HCT116 (cell line): ENCODE results near the gene LRRC75A. TPM values are rescaled to one million over a fixed set of nuclear protein-coding genes. Genes with fewer than 3 reads are reported as not detected.
A peak's percentile ranks its signal among the peaks of the same experiment; 100 is the strongest.

Experiments
- ATAC-seq: fragments of 200-7000 bp; cut with Tn5 transposase; 2 replicates; pipeline ENCODE4 v1.9.1; 2020; ENCODE audit warnings: mild to moderate bottlenecking, moderate library complexity
- BruUV-seq: library from RNA; stranded (reverse); fragments of 400-500 nt; replicated peaks from 2 replicates; lab custom pipeline; 2021; lab: Mats Ljungman, UMichigan
- CTCF ChIA-PET: fragments of 300-600 bp; sonication (Branson Sonifier 250); formaldehyde crosslinking; loops from one replicate; lab custom pipeline; 2021; ENCODE audit warnings: antibody characterized with exemption; lab: Charles Lee
- POLR2A ChIA-PET: fragments of 300-600, 350-600 bp; sonication (Branson Sonifier 250); formaldehyde crosslinking; loops from one replicate; lab custom pipeline; 2021; ENCODE audit warnings: antibody characterized with exemption; lab: Charles Lee
- RAD21 ChIA-PET, 2 experiments: fragments of 300-600 bp; sonication (Branson Sonifier 250); formaldehyde crosslinking; loops; one replicate each; lab custom pipeline; 2023; ENCODE audit warnings: low total read pairs in 2 of 2; ENCODE audit not compliant: uncharacterized antibody in 2 of 2, unreplicated experiment in 2 of 2, low non-redundant PET in 1 of 2; lab: Charles Lee
- DNase-seq: peaks from one replicate; pipeline ENCODE4 v3.0.0-alpha.2; 2010; ENCODE audit warnings: low read depth, low spot score
- H2AFZ ChIP-seq: fragments of 200-600 bp; shearing (Covaris generic), sonication (generic); 2 replicates; pipeline ENCODE4 v1.6.1; 2017; ENCODE audit warnings: low read depth, mixed run types, mixed read lengths, antibody characterized with exemption, low read length; ENCODE audit not compliant: poor library complexity, severe bottlenecking
- H3K27ac ChIP-seq: 2 replicates; pipeline ENCODE4 v1.5.1; 2012; ENCODE audit warnings: low read depth, low read length
- H3K27me3 ChIP-seq: fragments of 200-600 bp; sonication (generic); 2 replicates; pipeline ENCODE4 v1.6.1; 2016; ENCODE audit warnings: mixed run types, low read length, mixed read lengths; ENCODE audit not compliant: insufficient read depth
- H3K36me3 ChIP-seq, 2 experiments: fragments of 200-500 bp in 1 of 2; fragments of 200-600 bp in 1 of 2; sonication (Bioruptor generic) in 1 of 2; sonication (generic) in 1 of 2; 2 replicates each; pipeline versions ENCODE4 v1.5.1 to v1.6.1; 2014 to 2016; ENCODE audit warnings: low read length in 2 of 2, inconsistent platforms in 1 of 2, mixed read lengths in 1 of 2, mixed run types in 1 of 2; ENCODE audit not compliant: insufficient read depth in 2 of 2, control insufficient read depth in 1 of 2
- H3K4me1 ChIP-seq, 2 experiments: fragments of 200-600 bp in 1 of 2; sonication (generic) in 1 of 2; 2 replicates each; pipeline versions ENCODE4 v1.5.1 to v1.6.1; 2012 to 2017; ENCODE audit warnings: low read length in 2 of 2, inconsistent platforms in 1 of 2, mild to moderate bottlenecking in 1 of 2, mixed read lengths in 1 of 2, mixed run types in 1 of 2, moderate library complexity in 1 of 2; ENCODE audit not compliant: insufficient read depth in 2 of 2, control insufficient read depth in 1 of 2
- H3K4me2 ChIP-seq: fragments of 200-600 bp; sonication (generic); 2 replicates; pipeline ENCODE4 v1.6.1; 2017; ENCODE audit warnings: mixed run types, low read length, mixed read lengths
- H3K4me3 ChIP-seq, 2 experiments: fragments of 200-600 bp in 1 of 2; sonication (generic) in 1 of 2; replicated peaks in 1 of 2; 2 replicates each; pipeline ENCODE4 v1.5.1; 2011 to 2016; ENCODE audit warnings: low read length in 2 of 2, control low read depth in 1 of 2, low read depth in 1 of 2, mild to moderate bottlenecking in 1 of 2, mixed read lengths in 1 of 2, mixed run types in 1 of 2
- H3K79me2 ChIP-seq: fragments of 200-600 bp; sonication (generic); 2 replicates; pipeline ENCODE4 v1.6.1; 2017; ENCODE audit warnings: mild to moderate bottlenecking, mixed run types, low read length, moderate library complexity, mixed read lengths; ENCODE audit not compliant: insufficient read depth
- H3K9ac ChIP-seq: fragments of 200-600 bp; sonication (generic); 2 replicates; pipeline ENCODE4 v1.6.1; 2016; ENCODE audit warnings: low read length, mixed read lengths
- H3K9me2 ChIP-seq: fragments of 200-600 bp; sonication (generic), shearing (Covaris generic); 2 replicates; pipeline ENCODE4 v1.6.1; 2017; ENCODE audit warnings: mixed run types, mild to moderate bottlenecking, moderate library complexity; ENCODE audit not compliant: insufficient read depth
- H3K9me3 ChIP-seq, 2 experiments: fragments of 200-500 bp in 1 of 2; fragments of 200-600 bp in 1 of 2; sonication (Bioruptor generic) in 1 of 2; sonication (generic) in 1 of 2; 2 replicates each; pipeline ENCODE4 v1.6.1; 2014 to 2017; ENCODE audit warnings: low read length in 2 of 2, mixed read lengths in 2 of 2, inconsistent platforms in 1 of 2, low read depth in 1 of 2, mild to moderate bottlenecking in 1 of 2, mixed run types in 1 of 2, moderate library complexity in 1 of 2; ENCODE audit not compliant: control insufficient read depth in 1 of 2, insufficient read depth in 1 of 2
- H4K20me1 ChIP-seq: fragments of 200-600 bp; sonication (generic), shearing (Covaris generic); 2 replicates; pipeline ENCODE4 v1.6.1; 2017; ENCODE audit warnings: mixed run types, mild to moderate bottlenecking, moderate library complexity; ENCODE audit not compliant: insufficient read depth
- CEBPB ChIP-seq: IDR thresholded peaks from 2 replicates; pipeline ENCODE4 v1.6.1; 2012; ENCODE audit warnings: low read depth
- EGR1 ChIP-seq: IDR thresholded peaks from 2 replicates; pipeline ENCODE4 v1.6.1; 2012; ENCODE audit warnings: low read depth
- EZH2 ChIP-seq: fragments of 200-600 bp; sonication (generic); IDR thresholded peaks from 2 replicates; pipeline ENCODE4 v1.6.1; 2017; ENCODE audit warnings: antibody characterized with exemption, mixed run types
- FOSL1 ChIP-seq: IDR thresholded peaks from 2 replicates; pipeline ENCODE4 v1.6.1; 2012; ENCODE audit warnings: low read depth
- JUND ChIP-seq: IDR thresholded peaks from 2 replicates; pipeline ENCODE4 v1.6.1; 2012
- RAD21 ChIP-seq: IDR thresholded peaks from 2 replicates; pipeline ENCODE4 v1.6.1; 2012; ENCODE audit warnings: low read depth, mild to moderate bottlenecking
- SP1 ChIP-seq: IDR thresholded peaks from 2 replicates; pipeline ENCODE4 v1.6.1; 2012; ENCODE audit warnings: low read depth
- TCF7L2 ChIP-seq: IDR thresholded peaks from 2 replicates; pipeline ENCODE4 v1.7.0; 2011; ENCODE audit warnings: borderline replicate concordance, inconsistent platforms; ENCODE audit not compliant: insufficient read depth, insufficient read length; ENCODE audit errors: extremely low read depth
- YY1 ChIP-seq: IDR thresholded peaks from 2 replicates; pipeline ENCODE4 v1.6.1; 2011; ENCODE audit warnings: low read length, low read depth, moderate library complexity, mild to moderate bottlenecking; ENCODE audit not compliant: insufficient replicate concordance; ENCODE audit errors: extremely low read depth
- ZNF274 ChIP-seq: fragments of 200-500 bp; sonication (Bioruptor generic); IDR thresholded peaks from 2 replicates; pipeline ENCODE4 v1.6.1; 2014; ENCODE audit warnings: mild to moderate bottlenecking, low read depth, low read length, inconsistent platforms
- intact Hi-C: fragments of 100-400 bp; cut with micrococcal nuclease; formaldehyde crosslinking; loops from 2 replicates; pipeline ENCODE4 v1.10.0; 2022
- total RNA-seq: library from RNA; stranded (reverse); gene quantifications from one replicate; pipeline ENCODE4 v1.2.1, GENCODE V29; 2021; ENCODE audit not compliant: unreplicated experiment
- TF ChIP-seq, protein P1 (sequence below): IDR thresholded peaks from 2 replicates; pipeline ENCODE4 v1.6.1; 2012; ENCODE audit warnings: low read depth
- TF ChIP-seq, protein P2 (sequence below), 3 experiments: fragments of 200-600 bp in 1 of 3; sonication (generic) in 1 of 3; IDR thresholded peaks in 2 of 3; conservative IDR thresholded peaks in 1 of 3; 2 replicates each; pipeline ENCODE4 v1.5.1; 2012 to 2017; ENCODE audit warnings: low read depth in 2 of 3, low read length in 2 of 3, antibody characterized with exemption in 1 of 3, borderline replicate concordance in 1 of 3, control low read depth in 1 of 3, mild to moderate bottlenecking in 1 of 3, mixed read lengths in 1 of 3, mixed run types in 1 of 3, moderate library complexity in 1 of 3; ENCODE audit not compliant: insufficient read depth in 1 of 3

The LRRC75A gene
- total RNA-seq, 1 experiment from 2014 or later: 2.3 TPM

DNA sequence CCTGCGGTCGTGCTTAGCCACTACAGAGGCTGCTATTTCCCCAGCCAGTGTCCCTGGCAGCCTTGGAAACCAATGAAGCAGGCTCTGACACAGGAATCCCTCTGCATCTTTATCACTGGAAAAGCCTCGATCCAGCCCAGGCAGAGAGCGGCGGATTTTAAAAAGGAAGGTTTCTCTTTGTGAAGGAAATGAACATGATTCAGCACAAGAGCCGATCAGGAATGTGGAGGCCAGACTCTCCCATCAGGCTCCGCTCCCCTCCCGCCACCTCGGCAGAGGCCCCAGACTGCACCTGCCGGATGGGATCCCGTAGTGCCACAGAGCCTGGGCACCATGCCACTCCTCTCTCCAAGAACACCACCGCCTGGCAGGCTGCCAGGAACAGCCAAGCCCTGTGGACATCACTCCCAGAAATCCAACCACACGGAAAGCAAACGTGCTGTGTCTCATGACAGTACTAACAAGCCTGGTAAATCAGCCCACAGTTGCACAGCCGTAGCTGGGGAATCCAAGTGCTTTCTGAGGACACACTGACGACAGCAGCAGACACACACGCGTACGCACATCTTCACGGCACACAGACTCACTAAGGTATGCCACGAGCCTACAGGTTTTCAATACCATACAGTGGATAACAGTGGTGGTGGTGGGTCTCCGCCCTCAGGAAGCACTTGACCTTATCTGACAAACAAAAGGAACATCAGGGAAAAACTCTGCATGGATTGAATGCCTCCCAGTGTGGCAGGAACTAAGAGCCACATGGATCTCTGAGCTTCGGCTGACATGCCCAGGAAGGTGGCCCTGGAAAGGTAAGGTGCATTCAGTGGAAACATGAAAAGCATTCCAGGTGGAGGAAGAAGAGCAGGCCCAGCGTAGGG lies 5.4 kb downstream of the LRRC75A start:
- ChIA-PET RAD21 (no interaction called here), CTCF (interaction anchor here (0.6 kb wide), 1 partner anchor 29 kb away, joined by 3 read pairs; no protein-coding TSS in a partner anchor), POLR2A (no interaction called here)
- intact Hi-C loops: no loop called here
- Histone ChIP-seq H3K9ac (no peak overlapping the region), H3K4me1 (peaks cover 21% of the 10 kb centered on the region in 2 experiments; a peak in 3 of 4 replicates), H3K79me2 (no peaks in the 10 kb centered on the region), H3K36me3 (no peaks in the 10 kb centered on the region), H2AFZ (no peak overlapping the region), H3K9me3 (no peaks in the 10 kb centered on the region), H3K4me2 (no peak overlapping the region), H4K20me1 (no peaks in the 10 kb centered on the region), H3K9me2 (no peaks in the 10 kb centered on the region), H3K4me3 (no peak overlapping the region), H3K27me3 (no peaks in the 10 kb centered on the region), H3K27ac (no peak overlapping the region)
- ATAC-seq (no peak), DNase-seq (no peak)
- no TSS peak for BruUV-seq
- TF ChIP-seq TCF7L2 (peak; percentile 19), EZH2 (no peak)

DNA sequence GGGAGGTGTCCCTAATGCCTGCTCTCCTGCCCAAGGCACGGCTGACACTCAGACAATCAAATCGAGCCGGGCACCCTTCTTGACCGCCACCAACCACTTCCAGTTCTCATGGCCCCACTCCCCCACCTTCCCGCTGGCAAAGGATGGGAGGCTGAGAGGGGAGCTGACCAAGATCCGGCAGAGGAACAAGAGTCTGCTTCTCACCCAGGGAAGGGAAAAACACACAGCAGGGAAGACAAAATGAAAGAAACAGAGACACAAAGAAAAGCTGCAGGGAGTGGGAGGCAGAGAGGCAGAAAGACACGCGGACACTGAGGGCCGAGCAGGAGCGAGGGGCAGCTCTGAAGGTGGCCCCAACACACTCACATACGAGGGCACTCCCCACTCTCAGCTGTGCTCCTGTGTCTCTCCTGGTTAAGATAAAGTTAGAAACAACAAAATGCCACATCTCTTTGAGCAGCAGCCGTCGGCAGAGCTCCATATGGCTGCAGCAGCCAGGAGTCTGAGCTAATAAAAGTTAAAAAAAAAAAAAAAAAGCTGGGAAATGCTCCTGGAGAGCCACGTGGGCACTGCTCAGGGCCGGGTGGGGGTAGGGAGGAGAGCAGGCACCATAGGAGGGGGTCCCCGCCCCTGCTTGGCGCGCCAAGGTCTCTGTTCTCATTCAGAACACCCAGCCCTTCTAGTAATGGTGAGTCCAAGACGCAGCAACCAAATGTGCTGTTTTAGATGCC lies 7.4 kb downstream of the LRRC75A start:
- H3K9ac ChIP-seq: no peak overlapping the region
- no peak for DNase-seq
- no peaks in the 10 kb centered on the region for H3K36me3 ChIP-seq
- H3K79me2 ChIP-seq: no peaks in the 10 kb centered on the region
- H3K27me3 ChIP-seq: no peaks in the 10 kb centered on the region
- no peak overlapping the region for H3K4me2 ChIP-seq
- no peak overlapping the region for H3K4me3 ChIP-seq
- intact Hi-C loops: no loop called here
- POLR2A ChIA-PET: no interaction called here
- RAD21 ChIA-PET: no interaction called here
- no TSS peak for BruUV-seq
- CTCF ChIA-PET: no interaction called here
- no peak overlapping the region for H3K27ac ChIP-seq
- no peaks in the 10 kb centered on the region for H3K9me3 ChIP-seq
- ATAC-seq: no peak
- no peaks in the 10 kb centered on the region for H3K9me2 ChIP-seq
- no peaks in the 10 kb centered on the region for H4K20me1 ChIP-seq
- peaks cover 11 to 19% of the 10 kb centered on the region in 2 experiments; a peak in 3 of 4 replicates for H3K4me1 ChIP-seq
- no peak overlapping the region for H2AFZ ChIP-seq
- TF ChIP-seq YY1: no peak
- TF ChIP-seq JUND: no peak
- TF ChIP-seq, protein P1, sequence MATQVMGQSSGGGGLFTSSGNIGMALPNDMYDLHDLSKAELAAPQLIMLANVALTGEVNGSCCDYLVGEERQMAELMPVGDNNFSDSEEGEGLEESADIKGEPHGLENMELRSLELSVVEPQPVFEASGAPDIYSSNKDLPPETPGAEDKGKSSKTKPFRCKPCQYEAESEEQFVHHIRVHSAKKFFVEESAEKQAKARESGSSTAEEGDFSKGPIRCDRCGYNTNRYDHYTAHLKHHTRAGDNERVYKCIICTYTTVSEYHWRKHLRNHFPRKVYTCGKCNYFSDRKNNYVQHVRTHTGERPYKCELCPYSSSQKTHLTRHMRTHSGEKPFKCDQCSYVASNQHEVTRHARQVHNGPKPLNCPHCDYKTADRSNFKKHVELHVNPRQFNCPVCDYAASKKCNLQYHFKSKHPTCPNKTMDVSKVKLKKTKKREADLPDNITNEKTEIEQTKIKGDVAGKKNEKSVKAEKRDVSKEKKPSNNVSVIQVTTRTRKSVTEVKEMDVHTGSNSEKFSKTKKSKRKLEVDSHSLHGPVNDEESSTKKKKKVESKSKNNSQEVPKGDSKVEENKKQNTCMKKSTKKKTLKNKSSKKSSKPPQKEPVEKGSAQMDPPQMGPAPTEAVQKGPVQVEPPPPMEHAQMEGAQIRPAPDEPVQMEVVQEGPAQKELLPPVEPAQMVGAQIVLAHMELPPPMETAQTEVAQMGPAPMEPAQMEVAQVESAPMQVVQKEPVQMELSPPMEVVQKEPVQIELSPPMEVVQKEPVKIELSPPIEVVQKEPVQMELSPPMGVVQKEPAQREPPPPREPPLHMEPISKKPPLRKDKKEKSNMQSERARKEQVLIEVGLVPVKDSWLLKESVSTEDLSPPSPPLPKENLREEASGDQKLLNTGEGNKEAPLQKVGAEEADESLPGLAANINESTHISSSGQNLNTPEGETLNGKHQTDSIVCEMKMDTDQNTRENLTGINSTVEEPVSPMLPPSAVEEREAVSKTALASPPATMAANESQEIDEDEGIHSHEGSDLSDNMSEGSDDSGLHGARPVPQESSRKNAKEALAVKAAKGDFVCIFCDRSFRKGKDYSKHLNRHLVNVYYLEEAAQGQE: no peak
- TF ChIP-seq RAD21: no peak
- TF ChIP-seq CEBPB: no peak
- no peak for TF ChIP-seq EGR1
- no peak for TF ChIP-seq SP1
- TF ChIP-seq FOSL1: no peak
- TF ChIP-seq ZNF274: no peak
- TF ChIP-seq TCF7L2: no peak
- TF ChIP-seq, protein P2, sequence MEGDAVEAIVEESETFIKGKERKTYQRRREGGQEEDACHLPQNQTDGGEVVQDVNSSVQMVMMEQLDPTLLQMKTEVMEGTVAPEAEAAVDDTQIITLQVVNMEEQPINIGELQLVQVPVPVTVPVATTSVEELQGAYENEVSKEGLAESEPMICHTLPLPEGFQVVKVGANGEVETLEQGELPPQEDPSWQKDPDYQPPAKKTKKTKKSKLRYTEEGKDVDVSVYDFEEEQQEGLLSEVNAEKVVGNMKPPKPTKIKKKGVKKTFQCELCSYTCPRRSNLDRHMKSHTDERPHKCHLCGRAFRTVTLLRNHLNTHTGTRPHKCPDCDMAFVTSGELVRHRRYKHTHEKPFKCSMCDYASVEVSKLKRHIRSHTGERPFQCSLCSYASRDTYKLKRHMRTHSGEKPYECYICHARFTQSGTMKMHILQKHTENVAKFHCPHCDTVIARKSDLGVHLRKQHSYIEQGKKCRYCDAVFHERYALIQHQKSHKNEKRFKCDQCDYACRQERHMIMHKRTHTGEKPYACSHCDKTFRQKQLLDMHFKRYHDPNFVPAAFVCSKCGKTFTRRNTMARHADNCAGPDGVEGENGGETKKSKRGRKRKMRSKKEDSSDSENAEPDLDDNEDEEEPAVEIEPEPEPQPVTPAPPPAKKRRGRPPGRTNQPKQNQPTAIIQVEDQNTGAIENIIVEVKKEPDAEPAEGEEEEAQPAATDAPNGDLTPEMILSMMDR (IDR thresholded peaks at IDR 0.05 in 2 of 3, conservative IDR thresholded peaks at IDR 0.05 in 1 of 3; ENCODE audit: borderline replicate concordance in 1 of 3, insufficient read depth in 1 of 3, low read depth in 2 of 3, low read length in 2 of 3): no peak
